HUES64 (cell line): ENCODE results near the gene ZP1.
A peak's percentile ranks its signal among the peaks of the same experiment; 100 is the strongest.

Experiments
- H3K27ac ChIP-seq: 2 replicates; pipeline ENCODE4 v1.7.0; 2013; ENCODE audit warnings: low read depth, low read length, inconsistent platforms
- H3K27me3 ChIP-seq: 2 replicates; pipeline ENCODE4 v1.6.1; 2013; ENCODE audit warnings: mild to moderate bottlenecking, low read length; ENCODE audit not compliant: insufficient read depth
- H3K36me3 ChIP-seq: 2 replicates; pipeline ENCODE4 v1.6.1; 2013; ENCODE audit warnings: mild to moderate bottlenecking, low read length; ENCODE audit not compliant: insufficient read depth
- H3K4me1 ChIP-seq: 2 replicates; pipeline ENCODE4 v1.6.1; 2013; ENCODE audit warnings: mild to moderate bottlenecking, low read length, moderate library complexity; ENCODE audit not compliant: insufficient read depth
- H3K4me3 ChIP-seq: 2 replicates; pipeline ENCODE4 v1.5.1; 2013; ENCODE audit warnings: mild to moderate bottlenecking, low read length, moderate library complexity
- H3K9ac ChIP-seq: 2 replicates; pipeline ENCODE4 v1.6.1; 2013; ENCODE audit warnings: mild to moderate bottlenecking, low read depth, low read length
- H3K9me3 ChIP-seq: 2 replicates; pipeline ENCODE4 v1.6.1; 2013; ENCODE audit warnings: low read depth, low read length; ENCODE audit not compliant: insufficient read depth
- WGBS: fragments of 150-250, 120-280 bp; methylation state at CpG from one replicate; pipeline ENCODE4 v1.1.7; 2013; ENCODE audit warnings: missing lambda C conversion rate; 5-methylcytosine and 5-hydroxymethylcytosine counted together

Gene ZP1

GRCh38 chr11:60835534-60835846, 31.9 kb upstream of the ZP1 start:
- Histone ChIP-seq H3K27me3 (peaks cover 16% of the 10 kb centered on the region), H3K27ac (no peak overlapping the region), H3K4me3 (no peak overlapping the region), H3K36me3 (no peaks in the 10 kb centered on the region), H3K9me3 (no peaks in the 10 kb centered on the region), H3K9ac (no peak overlapping the region), H3K4me1 (no peaks in the 10 kb centered on the region)
- 88% methylated on average over 3 of the region's 3 CpGs for WGBS

- H3K36me3 ChIP-seq = no peaks in the 10 kb centered on the region
- no peak overlapping the region for H3K4me3 ChIP-seq
- no peak overlapping the region for H3K27ac ChIP-seq
- H3K9ac ChIP-seq = no peak overlapping the region
- no peaks in the 10 kb centered on the region for H3K9me3 ChIP-seq
- H3K4me1 ChIP-seq = peaks cover 7% of the 10 kb centered on the region; the same call in 1 of the 2 replicates
- 79% methylated on average over 9 of the region's 9 CpGs for WGBS
- H3K27me3 ChIP-seq = peaks cover 16% of the 10 kb centered on the region
These were observed 30.4 kb upstream of the ZP1 start for GRCh38 chr11:60836866-60837515.

- H3K36me3 ChIP-seq = no peaks in the 10 kb centered on the region
- H3K9ac ChIP-seq = no peak overlapping the region
- no peaks in the 10 kb centered on the region for H3K9me3 ChIP-seq
- WGBS = 80% methylated on average over 7 of the region's 7 CpGs
- peaks cover 7% of the 10 kb centered on the region; the same call in 1 of the 2 replicates for H3K4me1 ChIP-seq
- no peak overlapping the region for H3K27ac ChIP-seq
- peaks cover 8% of the 10 kb centered on the region; the same call in 1 of the 2 replicates for H3K27me3 ChIP-seq
- H3K4me3 ChIP-seq = no peak overlapping the region
These were observed 29.2 kb upstream of the ZP1 start for GRCh38 chr11:60838132-60838531.

GRCh38 chr11:60840470-60841430, 26.6 kb upstream of the ZP1 start:
- H3K4me3 ChIP-seq = no peak overlapping the region
- no peaks in the 10 kb centered on the region for H3K27me3 ChIP-seq
- H3K4me1 ChIP-seq = peaks cover 16% of the 10 kb centered on the region; the same call in 1 of the 2 replicates
- H3K9me3 ChIP-seq = no peaks in the 10 kb centered on the region
- WGBS = 91% methylated on average over 14 of the region's 14 CpGs
- peaks cover 8% of the 10 kb centered on the region for H3K36me3 ChIP-seq
- H3K9ac ChIP-seq = no peak overlapping the region
- H3K27ac ChIP-seq = no peak overlapping the region; the same call in 1 of the 2 replicates

- WGBS = under 1% methylated on average over 57 of the region's 57 CpGs
- H3K27me3 ChIP-seq = no peaks in the 10 kb centered on the region
These were observed 25.3 kb upstream of the ZP1 start, which contains the start of gene CCDC86 for GRCh38 chr11:60841797-60842667. CCDC86 (plus strand) TSS chr11:60842113; CDS start chr11:60842125, 12 bp downstream.

GRCh38 chr11:60842668-60843600, 24.4 kb upstream of the ZP1 start:
- Histone ChIP-seq H3K9me3 (no peaks in the 10 kb centered on the region), H3K27ac (no peak overlapping the region), H3K27me3 (no peaks in the 10 kb centered on the region), H3K4me3 (peak overlapping the region; percentile 82), H3K36me3 (peaks cover 22% of the 10 kb centered on the region), H3K9ac (peak overlapping the region; percentile 88), H3K4me1 (peaks cover 16% of the 10 kb centered on the region; the same call in 1 of the 2 replicates)
- WGBS = 21% methylated on average over 23 of the region's 23 CpGs

More at GRCh38 chr11:60841797-60842667, 25.3 kb upstream of the ZP1 start, which contains the start of gene CCDC86:
- Histone ChIP-seq H3K4me3 (peak within 1 kb of the TSS; percentile 82), H3K36me3 (peaks cover 13% of the 10 kb centered on the region), H3K27ac (peak within 1 kb of the TSS; percentile 57; the same call in 1 of the 2 replicates), H3K9ac (peak within 1 kb of the TSS; percentile 88), H3K4me1 (peaks cover 16% of the 10 kb centered on the region; the same call in 1 of the 2 replicates), H3K9me3 (no peaks in the 10 kb centered on the region)

- Histone ChIP-seq H3K36me3 (peaks cover 35% of the 10 kb centered on the region), H3K27ac (no peak overlapping the region), H3K9me3 (no peaks in the 10 kb centered on the region), H3K9ac (no peak overlapping the region), H3K4me1 (peaks cover 16% of the 10 kb centered on the region; the same call in 1 of the 2 replicates), H3K27me3 (no peaks in the 10 kb centered on the region), H3K4me3 (peak overlapping the region; percentile 82)
- 80% methylated on average over 10 of the region's 10 CpGs for WGBS
These were observed 23.1 kb upstream of the ZP1 start for GRCh38 chr11:60844045-60844869.

- Histone ChIP-seq H3K36me3 (peaks cover 41% of the 10 kb centered on the region), H3K27me3 (no peaks in the 10 kb centered on the region), H3K27ac (no peak overlapping the region), H3K4me1 (peaks cover 16% of the 10 kb centered on the region; the same call in 1 of the 2 replicates), H3K4me3 (no peak overlapping the region), H3K9me3 (no peaks in the 10 kb centered on the region), H3K9ac (no peak overlapping the region)
- WGBS = 83% methylated on average over 4 of the region's 4 CpGs
These were observed 22.5 kb upstream of the ZP1 start for GRCh38 chr11:60844870-60845221.

GRCh38 chr11:60845338-60845737, 22.0 kb upstream of the ZP1 start:
- H3K27me3 ChIP-seq = no peaks in the 10 kb centered on the region
- H3K9ac ChIP-seq = no peak overlapping the region
- peaks cover 16% of the 10 kb centered on the region; the same call in 1 of the 2 replicates for H3K4me1 ChIP-seq
- no peak overlapping the region for H3K27ac ChIP-seq
- no peak overlapping the region for H3K4me3 ChIP-seq
- WGBS = 91% methylated on average over 8 of the region's 8 CpGs
- H3K36me3 ChIP-seq = peaks cover 46% of the 10 kb centered on the region
- no peaks in the 10 kb centered on the region for H3K9me3 ChIP-seq
